IMR-90 (cell line): ENCODE results near the gene RARB. TPM values are rescaled to one million over a fixed set of nuclear protein-coding genes. Genes with fewer than 3 reads are reported as not detected.

Experiments used
- ATAC-seq: fragments of 200-7000 bp; cut with Tn5 transposase; 2 replicates; pipeline ENCODE4 v1.9.1; 2020; ENCODE audit warnings: low read depth, mild to moderate bottlenecking, moderate library complexity
- BruUV-seq: library from RNA; stranded (reverse); fragments of 400-500 nt; replicated peaks from 2 replicates; lab custom pipeline; 2021; lab: Mats Ljungman, UMichigan
- CTCF ChIA-PET: fragments of 300-600 bp; formaldehyde crosslinking; extraction: SDS; loops from one replicate; lab custom pipeline; 2021; ENCODE audit warnings: antibody characterized with exemption; lab: Yijun Ruan, JAX
- POLR2A ChIA-PET: fragments of 300-600 bp; sonication (Branson Sonifier 250); formaldehyde crosslinking; loops from one replicate; lab custom pipeline; 2022; ENCODE audit warnings: antibody characterized with exemption; ENCODE audit not compliant: unreplicated experiment; lab: Charles Lee
- DNase-seq: peaks from one replicate; pipeline ENCODE4 v3.0.0; 2013
- H2AFZ ChIP-seq: replicated peaks from 2 replicates; pipeline ENCODE3; 2013; ENCODE audit warnings: low read length, mild to moderate bottlenecking; ENCODE audit not compliant: poor library complexity
- H2AK5ac ChIP-seq: 2 replicates; pipeline ENCODE4 v1.6.1; 2013; ENCODE audit warnings: low read depth, low read length, inconsistent platforms
- H2AK9ac ChIP-seq: replicated peaks from 2 replicates; pipeline ENCODE3; 2013; ENCODE audit warnings: mild to moderate bottlenecking, low read depth, low read length, moderate library complexity; ENCODE audit not compliant: poor library complexity
- H2BK120ac ChIP-seq: 2 replicates; pipeline ENCODE4 v1.6.1; 2013; ENCODE audit warnings: low read depth, low read length, inconsistent platforms
- H2BK15ac ChIP-seq: 3 replicates; pipeline ENCODE4 v1.6.1; 2013; ENCODE audit warnings: low read depth, low read length, inconsistent platforms
- H2BK20ac ChIP-seq: 2 replicates; pipeline ENCODE4 v1.6.1; 2013; ENCODE audit warnings: low read depth, mild to moderate bottlenecking, inconsistent platforms, low read length, moderate library complexity
- H2BK5ac ChIP-seq: 2 replicates; pipeline ENCODE4 v1.6.1; 2013; ENCODE audit warnings: mild to moderate bottlenecking, low read depth, low read length, inconsistent platforms; ENCODE audit not compliant: poor library complexity, severe bottlenecking
- H3K14ac ChIP-seq: replicated peaks from 2 replicates; pipeline ENCODE4 v1.6.1; 2013; ENCODE audit warnings: low read depth, low read length, inconsistent platforms
- H3K18ac ChIP-seq: 2 replicates; pipeline ENCODE4 v1.6.1; 2013; ENCODE audit warnings: low read depth, low read length, control low read depth
- H3K23ac ChIP-seq: 2 replicates; pipeline ENCODE4 v1.6.1; 2013; ENCODE audit warnings: low read depth, low read length, inconsistent platforms
- H3K27ac ChIP-seq: 2 replicates; pipeline ENCODE4 v1.5.1; 2013; ENCODE audit warnings: mild to moderate bottlenecking, control low read depth, low read length; ENCODE audit not compliant: insufficient read depth
- H3K27me3 ChIP-seq: 2 replicates; pipeline ENCODE4 v1.6.1; 2013; ENCODE audit warnings: low read length; ENCODE audit not compliant: control insufficient read depth, insufficient read depth
- H3K36me3 ChIP-seq: 2 replicates; pipeline ENCODE4 v1.6.1; 2013; ENCODE audit warnings: low read length, mixed read lengths; ENCODE audit not compliant: control insufficient read depth, insufficient read depth
- H3K4ac ChIP-seq: 2 replicates; pipeline ENCODE4 v1.6.1; 2013; ENCODE audit warnings: low read depth, low read length, inconsistent platforms
- H3K4me1 ChIP-seq: 2 replicates; pipeline ENCODE4 v1.6.1; 2013; ENCODE audit warnings: low read length, mixed read lengths; ENCODE audit not compliant: control insufficient read depth, insufficient read depth
- H3K4me2 ChIP-seq: 2 replicates; pipeline ENCODE4 v1.6.1; 2013; ENCODE audit warnings: low read depth, mild to moderate bottlenecking, control low read depth, low read length, moderate library complexity
- H3K4me3 ChIP-seq: 2 replicates; pipeline ENCODE4 v1.5.1; 2013; ENCODE audit warnings: low read depth, mild to moderate bottlenecking, control low read depth, low read length, moderate library complexity; ENCODE audit not compliant: insufficient read depth
- H3K56ac ChIP-seq: 2 replicates; pipeline ENCODE4 v1.6.1; 2013; ENCODE audit warnings: low read length, inconsistent platforms; ENCODE audit not compliant: insufficient read depth; ENCODE audit errors: extremely low read depth
- H3K79me1 ChIP-seq, 2 experiments: 2 replicates each; pipeline ENCODE4 v1.6.1; 2013; ENCODE audit warnings: low read length in 2 of 2, inconsistent platforms in 1 of 2, low read depth in 1 of 2
- H3K9ac ChIP-seq: 2 replicates; pipeline ENCODE4 v1.6.1; 2013; ENCODE audit warnings: low read depth, low read length, control low read depth
- H3K9me1 ChIP-seq: 2 replicates; pipeline ENCODE4 v1.6.1; 2013; ENCODE audit warnings: low read length, inconsistent platforms; ENCODE audit not compliant: insufficient read depth
- H3K9me3 ChIP-seq: 2 replicates; pipeline ENCODE4 v1.6.1; 2013; ENCODE audit warnings: low read length; ENCODE audit not compliant: control insufficient read depth, insufficient read depth
- H4K20me1 ChIP-seq: 2 replicates; pipeline ENCODE4 v1.6.1; 2013; ENCODE audit warnings: low read length, inconsistent platforms; ENCODE audit not compliant: insufficient read depth
- H4K5ac ChIP-seq: 2 replicates; pipeline ENCODE4 v1.6.1; 2013; ENCODE audit warnings: mild to moderate bottlenecking, low read depth, low read length, control low read depth
- H4K8ac ChIP-seq, 2 experiments: 2 replicates each; pipeline ENCODE4 v1.6.1; 2013; ENCODE audit warnings: low read depth in 2 of 2, low read length in 2 of 2, control low read depth in 1 of 2, inconsistent platforms in 1 of 2
- H4K91ac ChIP-seq: 2 replicates; pipeline ENCODE4 v1.6.1; 2013; ENCODE audit warnings: low read depth, low read length, inconsistent platforms; ENCODE audit not compliant: insufficient read depth
- CEBPB ChIP-seq: IDR thresholded peaks from 2 replicates; pipeline ENCODE4 v1.6.1; 2012; ENCODE audit warnings: low read depth, low read length, improper control_type of control experiment
- CHD1 ChIP-seq: IDR thresholded peaks from 2 replicates; pipeline ENCODE4 v1.6.1; 2012; ENCODE audit warnings: low read depth, low read length, improper control_type of control experiment
- CTCF ChIP-seq: conservative IDR thresholded peaks from 2 replicates; pipeline ENCODE4 v1.5.1; 2012; ENCODE audit warnings: mild to moderate bottlenecking, low read depth, low read length, improper control_type of control experiment
- ELK1 ChIP-seq: fragments of 150-350 bp; IDR thresholded peaks from 2 replicates; pipeline ENCODE4 v1.6.1; 2016; ENCODE audit warnings: low read depth, mild to moderate bottlenecking, low read length, moderate library complexity, borderline replicate concordance
- FOS ChIP-seq: fragments of 150-350 bp; IDR thresholded peaks from 2 replicates; pipeline ENCODE4 v1.6.1; 2016; ENCODE audit warnings: low read depth, low read length
- MAFK ChIP-seq: IDR thresholded peaks from 2 replicates; pipeline ENCODE4 v1.6.1; 2012; ENCODE audit warnings: low read depth, low read length, improper control_type of control experiment
- RAD21 ChIP-seq: IDR thresholded peaks from 2 replicates; pipeline ENCODE4 v1.6.1; 2012; ENCODE audit warnings: low read length, improper control_type of control experiment
- RCOR1 ChIP-seq: IDR thresholded peaks from 2 replicates; pipeline ENCODE4 v1.6.1; 2012; ENCODE audit warnings: mild to moderate bottlenecking, low read length, improper control_type of control experiment; ENCODE audit not compliant: insufficient replicate concordance
- RFX5 ChIP-seq: IDR thresholded peaks from 2 replicates; pipeline ENCODE4 v1.8.0; 2012; ENCODE audit warnings: low read depth, mild to moderate bottlenecking, low read length, moderate library complexity
- SMC3 ChIP-seq: fragments of 150-350 bp; IDR thresholded peaks from 2 replicates; pipeline ENCODE4 v1.6.1; 2016; ENCODE audit warnings: low read depth, mild to moderate bottlenecking, antibody characterized with exemption, low read length, moderate library complexity
- USF2 ChIP-seq: fragments of 150-350 bp; IDR thresholded peaks from 2 replicates; pipeline ENCODE4 v1.6.1; 2017; ENCODE audit warnings: mild to moderate bottlenecking, antibody characterized with exemption, low read length, low read depth
- WGBS, 2 experiments: methylation state at CpG; one replicate each; pipeline versions ENCODE4 v1.1.5 to v1.1.7; 2013; ENCODE audit warnings: missing lambda C conversion rate in 2 of 2; ENCODE audit not compliant: insufficient read length in 1 of 2; ENCODE audit errors: extremely low coverage in 2 of 2; 5-methylcytosine and 5-hydroxymethylcytosine counted together
- dilution Hi-C: fragments of 300-500 bp; cut with HindIII; formaldehyde crosslinking; loops from one replicate; pipeline ENCODE4 v1.14.3; 2018; ENCODE audit warnings: low sequenced_read_pairs; ENCODE audit not compliant: unreplicated experiment
- in situ Hi-C: fragments of 300-500 bp; cut with MboI; formaldehyde crosslinking; loops from 3 replicates; pipeline ENCODE4 v1.14.3; 2019; ENCODE audit warnings: low sequenced_read_pairs, inconsistent platforms, mixed read lengths
- intact Hi-C: fragments of 100-400 bp; cut with micrococcal nuclease; formaldehyde crosslinking; loops from 2 replicates; pipeline ENCODE4 v1.10.0; 2022
- polyA plus RNA-seq, 3 experiments: library from polyadenylated mRNA; depleted of rRNA; stranded (reverse); fragments of >200 nt; gene quantifications; 2 replicates each; pipeline ENCODE4 v1.2.3, GENCODE V29; 2012; ENCODE audit warnings: low replicate concordance in 1 of 3
- total RNA-seq: library from RNA; depleted of rRNA; stranded (reverse); fragments of >200 nt; gene quantifications from 2 replicates; pipeline ENCODE4 v1.2.3, GENCODE V29; 2012

The RARB gene
- total and polyA plus RNA-seq, 2 of the 4 experiments (the other 2 are of a cell fraction): 0.53 to 1.4 TPM

GRCh38 chr3:25532431-25533162 lies 104.5 kb downstream of the RARB start:
- Histone ChIP-seq H3K36me3 (no peaks in the 10 kb centered on the region), H3K9ac (no peak overlapping the region), H4K91ac (no peak overlapping the region), H2BK120ac (no peak overlapping the region), H3K27me3 (no peaks in the 10 kb centered on the region; the same call in 1 of the 2 replicates), H2BK20ac (no peak overlapping the region), H4K20me1 (no peaks in the 10 kb centered on the region), H3K79me1 (no peaks in the 10 kb centered on the region), H2BK5ac (no peak overlapping the region), H3K4me3 (no peak overlapping the region), H4K8ac (no peak overlapping the region), H3K18ac (no peak overlapping the region), H4K5ac (no peak overlapping the region), H2AFZ (no peak overlapping the region), H3K27ac (no peak overlapping the region), H3K4me2 (no peak overlapping the region), H3K4ac (no peak overlapping the region), H3K14ac (no peak overlapping the region), H3K4me1 (no peaks in the 10 kb centered on the region), H2AK9ac (no peak overlapping the region), H2BK15ac (no peak overlapping the region), H3K56ac (no peak overlapping the region), H3K23ac (no peak overlapping the region), H3K9me1 (no peaks in the 10 kb centered on the region), H3K9me3 (no peaks in the 10 kb centered on the region), H2AK5ac (no peak overlapping the region)
- no CpG with 5 or more reads among the region's 3 CpGs for WGBS, 2 experiments
- intact Hi-C loops (loop anchor here (1.0 kb wide), 1 partner anchor 62 kb away; no protein-coding TSS in a partner anchor), in situ Hi-C loops (no loop called here), dilution Hi-C loops (no loop called here)
- BruUV-seq: no TSS peak
- TF ChIP-seq CTCF: peak; percentile 51
- no peak for TF ChIP-seq FOS
- TF ChIP-seq SMC3: peak; percentile 57
- TF ChIP-seq RFX5: no peak
- no peak for TF ChIP-seq USF2
- no peak for TF ChIP-seq ELK1
- no peak for TF ChIP-seq CHD1
- TF ChIP-seq MAFK: no peak
- TF ChIP-seq RAD21: peak; percentile 54
- TF ChIP-seq CEBPB: no peak
- no peak for TF ChIP-seq RCOR1
- ATAC-seq (no peak), DNase-seq (peak; percentile 33)
- CTCF ChIA-PET: interaction anchor here (0.7 to 2.2 kb wide), 4 partner anchors 9 to 60 kb away, joined by 3 to 10 read pairs (median 3); no protein-coding TSS in a partner anchor
- POLR2A ChIA-PET: no interaction called here
